Measurements from ENCODE around the gene ZNF33A. TPM values are rescaled to one million over a fixed set of nuclear protein-coding genes. Genes with fewer than 3 reads are reported as not detected.

The ZNF33A gene
- total RNA-seq, 1 experiment from 2014 or later = 18.0 TPM

DNA sequence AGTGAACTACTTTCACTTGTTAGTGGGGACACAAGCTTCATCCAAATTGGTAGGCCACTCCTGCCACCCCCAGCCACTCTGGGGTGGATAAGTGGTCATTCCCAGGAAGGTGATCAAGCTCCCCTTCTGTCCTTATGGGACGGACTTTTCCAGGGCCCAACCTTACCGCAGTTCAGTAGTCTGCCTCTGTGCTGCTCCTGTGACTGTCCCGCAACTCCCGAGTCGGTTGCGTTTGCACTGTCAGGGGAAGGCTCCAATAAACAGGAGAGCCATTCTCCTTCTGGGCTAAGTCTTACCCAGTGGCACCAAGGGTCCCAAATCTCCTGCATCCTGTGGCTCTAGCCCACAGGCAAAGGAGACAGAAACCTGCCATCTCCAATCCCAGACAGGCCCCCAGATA is 7.4 kb upstream of the ZNF33A start:
- no peak overlapping the region for H3K9ac ChIP-seq (ENCODE audit: low read length)
- no peak overlapping the region for H3K4me2 ChIP-seq (ENCODE audit: low read length)
- ChIA-PET CTCF (no interaction called here), POLR2A (ENCODE audit: unreplicated experiment) (no interaction called here)
- H3K9me2 ChIP-seq (replicated peaks; ENCODE audit: low read length) = no peaks in the 10 kb centered on the region
- no peaks in the 10 kb centered on the region for H3K36me3 ChIP-seq (ENCODE audit: low read depth, low read length)
- H3F3A ChIP-seq (ENCODE audit: low read length, unreplicated experiment) = no peaks in the 10 kb centered on the region
- intact Hi-C loops (cut with micrococcal nuclease) = no loop called here
- no peaks in the 10 kb centered on the region for H4K20me1 ChIP-seq (ENCODE audit: low read length)
- H3K9me3 ChIP-seq (ENCODE audit: low read length) = no peaks in the 10 kb centered on the region
- BruUV-seq (replicated peaks) = no TSS peak
- no peak overlapping the region for H2AFZ ChIP-seq (ENCODE audit: low read length)
- H3K4me1 ChIP-seq (ENCODE audit: insufficient read depth, low read length) = no peaks in the 10 kb centered on the region
- no peaks in the 10 kb centered on the region for H3K27me3 ChIP-seq (ENCODE audit: low read length)
- ATAC-seq = no peak
- TF ChIP-seq EZH2 (IDR thresholded peaks at IDR 0.05; ENCODE audit: low read length, unreplicated experiment) (no peak), CTCF (conservative IDR thresholded peaks at IDR 0.05; ENCODE audit: low read depth, low read length) (no peak), EZH2phosphoT487 (IDR thresholded peaks at IDR 0.05; ENCODE audit: borderline replicate concordance, low read length) (no peak)
- H3K79me2 ChIP-seq (ENCODE audit: low read length) = no peaks in the 10 kb centered on the region
- no peak overlapping the region for H3K4me3 ChIP-seq (ENCODE audit: low read length)
- no peak overlapping the region for H3K27ac ChIP-seq (ENCODE audit: low read length)
- no peak for DNase-seq

- Histone ChIP-seq H3K36me3 (ENCODE audit: low read depth, low read length) (no peaks in the 10 kb centered on the region), H3K79me2 (ENCODE audit: low read length) (no peaks in the 10 kb centered on the region), H3K9me2 (replicated peaks; ENCODE audit: low read length) (no peaks in the 10 kb centered on the region), H3K27me3 (ENCODE audit: low read length) (no peaks in the 10 kb centered on the region), H3F3A (ENCODE audit: low read length, unreplicated experiment) (no peaks in the 10 kb centered on the region), H3K9me3 (ENCODE audit: low read length) (no peaks in the 10 kb centered on the region), H3K9ac (ENCODE audit: low read length) (no peak overlapping the region), H3K27ac (ENCODE audit: low read length) (no peak overlapping the region), H2AFZ (ENCODE audit: low read length) (no peak overlapping the region), H3K4me3 (ENCODE audit: low read length) (no peak overlapping the region), H3K4me2 (ENCODE audit: low read length) (no peak overlapping the region), H4K20me1 (ENCODE audit: low read length) (no peaks in the 10 kb centered on the region), H3K4me1 (ENCODE audit: insufficient read depth, low read length) (no peaks in the 10 kb centered on the region)
- no peak for DNase-seq
- intact Hi-C loops (cut with micrococcal nuclease) = no loop called here
- POLR2A ChIA-PET (ENCODE audit: unreplicated experiment) = no interaction called here
- no TSS peak for BruUV-seq (replicated peaks)
- CTCF ChIA-PET = no interaction called here
- ATAC-seq = no peak
- no peak for TF ChIP-seq EZH2 (IDR thresholded peaks at IDR 0.05; ENCODE audit: low read length, unreplicated experiment)
- no peak for TF ChIP-seq CTCF (conservative IDR thresholded peaks at IDR 0.05; ENCODE audit: low read depth, low read length)
- no peak for TF ChIP-seq EZH2phosphoT487 (IDR thresholded peaks at IDR 0.05; ENCODE audit: borderline replicate concordance, low read length)
Observed at GRCh38 chr10:38003588-38003987, 6.9 kb upstream of the ZNF33A start.

DNA sequence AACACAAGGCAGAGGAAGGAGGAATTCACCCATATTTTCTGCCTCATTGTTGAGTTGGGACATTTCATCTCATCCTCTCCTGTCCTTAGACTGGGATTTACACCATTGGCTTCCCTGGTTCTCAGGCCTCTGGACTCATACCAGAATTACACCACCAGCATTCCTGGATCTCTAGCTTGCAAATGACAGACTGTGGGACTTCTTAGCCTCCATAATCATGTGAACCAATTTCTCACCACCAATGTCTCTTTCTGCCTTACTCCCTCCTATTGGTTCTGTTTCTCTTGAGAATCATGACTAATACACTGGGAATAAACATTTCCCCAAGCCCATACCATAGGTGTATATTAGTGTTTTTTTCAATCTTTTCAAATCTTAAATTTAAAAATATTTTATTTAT is 2.9 kb upstream of the ZNF33A start:
- Histone ChIP-seq H4K20me1 (ENCODE audit: low read length) (no peaks in the 10 kb centered on the region), H3K9ac (ENCODE audit: low read length) (no peak overlapping the region), H3K27me3 (ENCODE audit: low read length) (no peaks in the 10 kb centered on the region), H3K27ac (ENCODE audit: low read length) (no peak overlapping the region), H3K4me2 (ENCODE audit: low read length) (no peak overlapping the region), H3K4me1 (ENCODE audit: insufficient read depth, low read length) (peaks cover 18% of the 10 kb centered on the region), H3F3A (ENCODE audit: low read length, unreplicated experiment) (no peaks in the 10 kb centered on the region), H3K79me2 (ENCODE audit: low read length) (peaks cover 15% of the 10 kb centered on the region), H2AFZ (ENCODE audit: low read length) (no peak overlapping the region), H3K36me3 (ENCODE audit: low read depth, low read length) (no peaks in the 10 kb centered on the region), H3K9me3 (ENCODE audit: low read length) (no peaks in the 10 kb centered on the region), H3K4me3 (ENCODE audit: low read length) (no peak overlapping the region), H3K9me2 (replicated peaks; ENCODE audit: low read length) (no peaks in the 10 kb centered on the region)
- ATAC-seq = no peak
- BruUV-seq (replicated peaks) = no TSS peak
- intact Hi-C loops (cut with micrococcal nuclease) = no loop called here
- no peak for DNase-seq
- no peak for TF ChIP-seq EZH2 (IDR thresholded peaks at IDR 0.05; ENCODE audit: low read length, unreplicated experiment)
- TF ChIP-seq EZH2phosphoT487 (IDR thresholded peaks at IDR 0.05; ENCODE audit: borderline replicate concordance, low read length) = no peak
- TF ChIP-seq CTCF (conservative IDR thresholded peaks at IDR 0.05; ENCODE audit: low read depth, low read length) = no peak
- POLR2A ChIA-PET (ENCODE audit: unreplicated experiment) = no interaction called here
- CTCF ChIA-PET = no interaction called here
